ENCODE results near the gene OR2T29.
"Not testable (repeated sequence)": the region's sequence is repeated elsewhere in the genome, so short reads cannot be mapped to it uniquely, and the experiment has no call there.

OR2T29 gene

GRCh38 chr1:248507773-248508172 lies 54.8 kb downstream of the OR2T29 start, which contains the start of gene OR2G6:
OR2G6 (plus strand) TSS chr1:248508073; CDS start chr1:248521647, 13,574 bp downstream.
- not testable (repeated sequence) for DNase-seq
